KBM-7 (cell line): Measurements from ENCODE around the gene ABCA2.
"Not testable (repeated sequence)": the region's sequence is repeated elsewhere in the genome, so short reads cannot be mapped to it uniquely, and the experiment has no call there.

Experiments
- DNase-seq: peaks from one replicate; pipeline ENCODE4 v3.0.0-alpha.2; 2015
- in situ Hi-C: fragments of 300-500 bp; cut with MboI; formaldehyde crosslinking; loops from 2 replicates; pipeline ENCODE4 v1.14.3; 2020; ENCODE audit warnings: low sequenced_read_pairs, low pct_unique_long_range_greater_than_20kb, mixed read lengths

ABCA2 gene

GRCh38 chr9:137006116-137007003, 21.7 kb downstream of the ABCA2 start:
- in situ Hi-C loops = no loop called here
- no peak for DNase-seq

DNA sequence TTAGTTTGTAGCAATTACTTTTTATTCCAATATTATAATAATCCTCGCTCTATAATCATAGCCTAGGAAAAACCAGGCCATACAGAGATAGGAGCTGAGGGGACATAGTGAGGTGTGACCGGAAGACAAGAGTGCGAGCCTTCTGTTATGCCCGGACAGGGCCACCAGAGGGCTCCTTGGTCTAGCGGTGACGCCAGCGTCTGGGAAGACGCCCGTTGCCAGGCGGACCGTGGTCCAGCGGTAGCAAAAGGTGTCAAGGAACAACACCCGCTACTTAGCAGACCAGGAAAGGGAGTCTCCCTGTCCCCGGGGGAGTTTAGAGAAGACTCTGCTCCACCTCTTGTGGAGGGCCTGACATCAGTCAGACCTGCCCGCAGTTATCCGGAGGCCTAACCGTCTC, 23.8 kb downstream of the ABCA2 start:
- DNase-seq = not testable (repeated sequence)

GRCh38 chr9:137002646-137003041, 25.4 kb downstream of the ABCA2 start:
- no peak for DNase-seq
- in situ Hi-C loops = no loop called here

More for the DNA sequence above, 23.8 kb downstream of the ABCA2 start:
- in situ Hi-C loops = not testable (repeated sequence)

DNA sequence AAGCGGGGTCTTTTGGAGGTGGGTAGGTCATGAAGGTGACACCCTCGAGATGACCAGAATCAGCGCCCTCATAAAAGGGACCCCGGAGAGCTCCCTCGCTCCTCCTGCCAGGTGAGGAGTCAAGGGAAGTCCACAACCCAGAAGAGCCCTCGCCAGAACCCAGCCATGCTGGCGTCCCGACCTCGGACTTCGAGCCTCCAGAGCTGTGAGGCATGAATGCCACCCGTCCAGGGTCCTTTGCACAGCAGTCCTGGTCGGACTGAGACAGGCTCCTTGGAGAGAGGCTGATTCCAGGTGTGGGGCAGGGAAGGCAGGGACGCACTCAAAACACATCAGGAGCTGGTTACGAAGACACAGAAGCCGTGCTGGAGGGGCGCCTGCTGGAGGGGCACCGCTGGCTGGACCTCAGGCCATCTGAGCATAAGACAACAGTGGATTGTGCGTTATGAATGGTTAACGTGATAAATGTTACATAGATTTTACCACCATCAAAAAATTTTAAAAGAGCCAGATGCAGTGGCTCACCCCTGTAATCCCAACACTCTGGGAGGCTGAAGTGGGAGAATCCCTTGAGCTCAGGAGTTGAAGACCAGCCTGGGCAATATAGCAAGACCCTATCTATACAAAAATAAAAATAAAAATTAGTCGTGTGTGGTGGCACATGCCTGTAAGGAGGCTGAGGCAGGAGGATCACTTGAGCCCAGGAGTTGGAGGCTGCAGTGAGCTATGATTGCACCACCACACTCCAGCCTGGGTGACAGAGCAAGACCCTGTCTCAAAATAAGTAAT, 26.0 kb downstream of the ABCA2 start:
- in situ Hi-C loops = no loop called here

GRCh38 chr9:137000177-137000930, 27.7 kb downstream of the ABCA2 start:
- in situ Hi-C loops = no loop called here
- DNase-seq = peak; percentile 53

More for the DNA sequence above, 26.0 kb downstream of the ABCA2 start:
- no peak for DNase-seq

DNA sequence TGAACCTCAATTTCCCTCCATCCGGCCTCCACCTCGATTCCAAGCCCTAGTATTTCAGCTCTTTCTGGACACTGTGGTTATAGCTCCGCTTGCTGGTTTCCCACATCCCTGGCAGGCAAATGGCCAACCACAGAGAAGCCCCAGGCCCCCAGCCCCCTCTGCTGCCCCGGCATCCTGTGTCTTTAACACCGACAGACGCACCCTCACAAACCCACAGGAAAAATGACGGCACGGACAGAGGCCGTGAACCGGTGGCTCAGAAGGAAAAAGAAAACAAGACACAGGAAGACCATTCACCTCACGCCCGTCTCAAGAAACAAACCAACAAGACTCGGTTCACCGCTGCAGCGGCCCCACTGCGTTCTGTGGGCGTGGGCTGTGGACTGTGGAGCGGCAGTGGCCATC, 30.2 kb downstream of the ABCA2 start:
- DNase-seq = peak; percentile 36
- in situ Hi-C loops = no loop called here

DNA sequence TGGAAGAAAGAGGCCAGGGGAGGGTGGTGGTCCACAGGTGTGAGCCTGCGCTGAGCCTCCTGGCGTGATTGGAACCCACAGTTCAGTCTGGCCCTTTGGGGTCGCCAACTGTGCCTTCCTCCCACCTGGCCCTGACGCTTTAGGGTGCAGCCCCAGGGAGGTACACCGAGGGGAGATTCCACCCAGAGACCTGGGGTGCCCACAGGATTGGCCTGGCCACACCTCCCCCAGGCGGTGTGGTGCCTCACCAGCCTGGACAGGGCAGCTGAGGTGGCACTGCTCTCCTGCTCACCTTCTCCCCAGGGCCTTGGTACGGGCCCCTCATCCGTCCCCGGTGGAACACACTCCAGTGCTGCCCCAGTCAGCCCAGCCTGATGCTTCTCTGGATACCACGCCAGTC, 30.7 kb downstream of the ABCA2 start:
- no peak for DNase-seq
- in situ Hi-C loops = no loop called here

GRCh38 chr9:136996361-136997292, 31.4 kb downstream of the ABCA2 start, which contains the start of gene CLIC3:
TSS of gene CLIC3 (minus strand) at chr9:136996568. CDS start at chr9:136996543, 25 bp downstream.
- in situ Hi-C loops = no loop called here
- peak; percentile 44 for DNase-seq

DNA sequence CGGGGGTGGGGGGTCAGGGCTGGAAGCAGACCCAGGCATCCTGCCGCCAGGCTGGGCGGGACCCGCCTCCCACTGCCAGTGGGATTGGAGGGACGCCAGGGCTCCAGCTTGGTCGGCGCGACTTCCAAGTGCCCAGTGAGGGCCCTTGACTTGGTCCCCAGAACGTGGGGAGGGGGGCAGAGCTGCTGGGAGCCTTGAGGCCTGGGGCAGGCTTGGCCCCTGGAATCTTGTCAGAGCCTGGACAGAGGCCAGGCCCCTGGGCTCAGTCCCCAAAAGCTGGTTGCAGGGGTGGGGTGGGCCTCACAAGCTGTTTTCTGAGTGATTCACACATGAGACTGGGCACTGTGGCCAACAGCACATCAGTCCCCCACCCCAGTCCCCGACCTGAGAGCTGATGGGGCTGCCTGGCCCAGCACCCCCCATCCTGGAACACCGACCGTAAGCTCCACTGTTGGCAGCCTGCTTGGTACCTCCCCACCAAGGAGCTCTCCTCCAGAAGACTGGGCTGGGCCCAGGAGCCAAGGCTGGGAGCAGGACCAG, 32.2 kb downstream of the ABCA2 start:
- DNase-seq = no peak
- in situ Hi-C loops = no loop called here

- in situ Hi-C loops = no loop called here
- no peak for DNase-seq
Measured at GRCh38 chr9:136995362-136995761, 32.7 kb downstream of the ABCA2 start.

DNA sequence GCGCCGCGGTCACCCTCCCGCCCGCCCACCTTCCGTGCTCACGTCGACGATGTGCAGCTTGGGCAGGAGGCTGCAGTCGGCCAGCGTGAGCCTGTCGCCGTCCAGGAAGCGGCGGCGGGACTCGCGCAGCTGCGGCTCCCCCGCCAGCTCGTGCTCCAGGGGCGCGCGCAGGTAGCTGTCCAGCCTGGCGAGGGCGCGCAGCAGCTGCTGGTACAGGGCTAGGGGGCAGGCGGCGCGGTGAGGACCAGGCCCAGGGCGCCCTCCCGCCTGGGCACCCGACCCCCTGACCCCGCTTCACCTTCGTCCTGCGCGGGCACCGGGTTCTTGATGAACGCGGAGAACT, 33.2 kb downstream of the ABCA2 start:
- no peak for DNase-seq
- in situ Hi-C loops = no loop called here

DNA sequence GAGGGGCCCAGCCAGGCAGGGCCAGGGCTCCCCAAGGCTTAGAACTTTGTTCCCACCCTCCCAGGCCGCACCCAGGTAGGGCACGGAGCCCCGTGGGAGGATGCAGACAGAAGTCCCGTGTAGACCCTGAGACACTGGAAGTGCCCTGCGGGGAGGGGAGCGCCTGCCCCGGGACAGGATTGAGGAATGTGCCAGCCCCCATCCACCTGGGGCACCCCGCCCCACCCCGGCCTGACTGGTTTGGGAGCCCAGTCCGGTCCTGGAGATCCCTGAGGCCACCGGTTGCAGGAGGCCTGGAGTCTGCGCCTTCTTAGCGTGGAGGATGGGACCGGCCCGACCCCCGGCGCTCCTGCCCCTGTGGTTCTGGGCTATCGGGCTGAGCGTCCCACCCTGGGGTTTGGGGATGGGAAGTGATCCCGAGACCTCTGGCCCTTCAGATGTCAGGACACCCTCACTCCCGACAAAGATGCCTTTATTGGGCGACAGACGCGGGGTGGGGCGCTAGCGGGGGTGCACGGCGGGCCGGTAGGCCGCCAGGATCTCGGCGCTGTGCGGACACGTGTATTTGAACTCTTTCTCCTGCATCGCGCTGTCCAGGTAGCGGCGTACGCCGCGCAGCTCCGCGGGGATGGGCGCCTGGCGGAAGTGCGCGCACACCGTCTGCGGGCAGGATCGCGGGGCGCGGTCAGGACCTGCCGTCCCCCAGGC, 33.7 kb downstream of the ABCA2 start:
- in situ Hi-C loops = no loop called here
- no peak for DNase-seq

DNA sequence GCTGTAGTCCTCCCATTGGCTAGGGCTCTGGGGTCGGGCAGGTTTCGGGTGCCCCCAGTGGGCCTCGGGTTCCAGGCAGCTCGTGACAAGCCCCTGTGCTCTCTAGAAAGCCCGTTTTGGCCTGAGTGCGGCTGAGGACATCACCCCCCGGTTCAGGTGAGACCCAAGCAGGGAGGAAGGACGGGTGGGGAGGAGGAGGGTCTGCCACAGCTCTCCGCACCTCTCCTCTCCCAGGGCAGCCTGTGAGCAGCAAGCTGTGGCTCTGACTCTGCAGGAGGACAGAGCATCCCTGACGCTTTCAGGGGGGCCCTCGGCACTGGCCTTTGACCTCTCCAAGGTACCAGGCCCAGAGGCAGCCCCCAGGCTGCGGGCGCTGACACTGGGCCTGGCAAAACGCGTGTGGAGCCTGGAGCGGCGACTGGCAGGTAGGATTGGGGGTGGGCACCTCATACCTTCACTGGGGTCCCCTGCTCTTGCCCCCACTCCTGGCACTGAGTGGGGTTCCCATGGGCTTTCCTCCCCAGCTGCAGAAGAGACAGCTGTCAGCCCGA, 35.1 kb downstream of the ABCA2 start:
- DNase-seq = no peak
- in situ Hi-C loops = no loop called here

DNA sequence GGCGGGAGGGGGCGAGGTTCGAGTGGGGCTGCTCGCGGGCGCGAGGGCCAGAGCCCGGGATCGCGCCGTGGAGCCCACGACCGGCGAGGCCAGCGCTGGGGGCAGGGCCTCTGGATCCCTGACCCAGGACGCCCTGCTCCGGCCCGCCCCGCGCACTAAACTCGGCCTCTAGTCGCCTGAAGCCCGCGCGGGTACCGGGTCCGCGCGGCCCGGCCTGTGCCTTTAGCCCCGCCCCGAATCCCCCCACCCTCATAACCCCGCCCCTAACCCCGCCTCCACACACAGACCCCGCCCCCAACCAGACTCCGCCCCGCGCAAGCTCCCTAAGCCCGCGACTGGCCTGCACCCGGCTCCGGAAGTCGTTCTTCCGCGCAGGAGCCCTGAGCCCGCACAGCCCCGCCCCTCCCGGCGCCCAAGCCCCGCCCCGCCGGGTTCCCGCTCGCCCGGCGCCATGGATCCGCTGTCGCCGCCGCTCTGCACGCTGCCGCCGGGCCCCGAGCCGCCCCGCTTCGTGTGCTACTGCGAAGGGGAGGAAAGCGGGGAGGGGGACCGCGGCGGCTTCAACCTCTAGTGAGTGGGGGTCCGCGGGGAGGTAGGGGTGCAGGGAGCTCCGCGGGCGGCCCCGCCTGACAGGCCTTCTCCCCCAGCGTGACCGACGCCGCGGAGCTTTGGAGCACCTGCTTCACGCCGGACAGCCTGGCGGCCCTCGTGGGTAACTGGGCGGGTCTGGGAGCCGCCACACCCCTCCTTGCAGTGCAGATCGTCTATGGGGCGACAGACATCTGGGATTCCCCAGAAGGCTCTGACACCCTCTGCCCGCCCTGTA, 35.8 kb downstream of the ABCA2 start, which contains the start of gene PAXX:
TSS of gene PAXX (plus strand) at position 430 of the 826 bp plus-strand sequence. CDS start at position 452, 22 bp downstream.
- in situ Hi-C loops = no loop called here
- peak; percentile 67 for DNase-seq

GRCh38 chr9:136990242-136990911, 37.7 kb downstream of the ABCA2 start:
- DNase-seq = no peak
- in situ Hi-C loops = no loop called here

DNA sequence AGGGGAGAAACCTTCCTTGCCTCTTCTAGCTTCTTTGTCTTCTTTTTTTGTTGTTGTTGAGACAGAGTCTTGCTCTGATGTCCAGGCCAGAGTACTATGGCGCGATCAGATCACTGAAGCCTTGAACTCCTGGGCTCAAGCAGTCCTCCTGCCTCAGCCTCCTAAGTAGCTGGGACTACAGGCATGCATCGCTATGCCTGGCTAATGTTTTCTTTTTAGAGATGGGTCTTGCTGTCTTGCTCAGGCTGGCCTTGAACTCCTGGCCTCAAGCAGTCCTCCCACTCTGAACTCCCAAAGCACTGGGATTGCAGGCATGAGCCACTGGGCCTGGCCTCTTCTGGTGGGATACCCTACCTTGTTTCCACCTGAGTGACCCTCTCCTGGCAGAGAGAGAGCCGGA, 39.2 kb downstream of the ABCA2 start:
- no peak for DNase-seq
- in situ Hi-C loops = no loop called here
